Ascending aorta (tissue), 2 donors: ENCODE results near the gene OTX2. TPM values are rescaled to one million over a fixed set of nuclear protein-coding genes. Genes with fewer than 3 reads are reported as not detected.

Experiments
- DNase-seq, 2 donors: peaks; one replicate each; pipeline ENCODE4 v3.0.0-alpha.2; 2019; ENCODE audit warnings: low spot score in 2 of 2
- H3K27ac ChIP-seq, 2 donors: fragments of 200-600 bp; sonication (generic); one replicate each; pipeline ENCODE4 v1.5.1; 2016 to 2017; ENCODE audit warnings: mild to moderate bottlenecking in 1 of 2
- H3K27me3 ChIP-seq: fragments of 200-600 bp; sonication (generic); one replicate; pipeline ENCODE4 v1.5.1; 2017
- H3K36me3 ChIP-seq, 2 donors: fragments of 200-600 bp; sonication (generic); one replicate each; pipeline ENCODE4 v1.5.1; 2016
- H3K4me1 ChIP-seq, 2 donors: fragments of 200-600 bp; sonication (generic); one replicate each; pipeline ENCODE4 v1.5.1; 2016 to 2017; ENCODE audit warnings: mild to moderate bottlenecking in 1 of 2
- H3K4me3 ChIP-seq, 2 donors: fragments of 200-600 bp; sonication (generic); one replicate each; pipeline ENCODE4 v1.5.1; 2016 to 2017; ENCODE audit warnings: mild to moderate bottlenecking in 1 of 2
- H3K9me3 ChIP-seq, 2 donors: fragments of 200-600 bp; sonication (generic); one replicate each; pipeline ENCODE4 v1.5.1; 2016
- CTCF ChIP-seq, 3 experiments: fragments of 200-600 bp in 2 of 3; fragments of 450-650 bp in 1 of 3; sonication (generic) in 2 of 3; IDR thresholded peaks; one replicate each; pipeline ENCODE4 v1.5.1; 2016 to 2019; ENCODE audit warnings: antibody characterized with exemption in 3 of 3, mild to moderate bottlenecking in 1 of 3, moderate library complexity in 1 of 3
- intact Hi-C: fragments of 100-400 bp; cut with DNase I; formaldehyde crosslinking; loops from one replicate; pipeline ENCODE4 v1.15.1; 2023
- total RNA-seq: library from RNA; depleted of rRNA; stranded (reverse); fragments of >200 nt; gene quantifications from one replicate; pipeline ENCODE4 v1.1.0, GENCODE V29; 2016

Gene OTX2
- total RNA-seq, 1 donor from 2014 or later = not detected

GRCh38 chr14:56759633-56760032 is 50.6 kb downstream of the OTX2 start:
- H3K9me3 ChIP-seq = no peaks in the 10 kb centered on the region

GRCh38 chr14:56759094-56759493 is 51.2 kb downstream of the OTX2 start:
- Histone ChIP-seq H3K27me3 (no peaks in the 10 kb centered on the region), H3K9me3 (no peaks in the 10 kb centered on the region), H3K4me1 (no peaks in the 10 kb centered on the region), H3K27ac (no peak overlapping the region), H3K36me3 (no peaks in the 10 kb centered on the region), H3K4me3 (no peak overlapping the region)
- intact Hi-C loops = no loop called here
- DNase-seq = no peak
- TF ChIP-seq CTCF (IDR thresholded peaks at IDR 0.05) = no peak

More at GRCh38 chr14:56759633-56760032, 50.6 kb downstream of the OTX2 start:
- no peaks in the 10 kb centered on the region for H3K36me3 ChIP-seq
- TF ChIP-seq CTCF (IDR thresholded peaks at IDR 0.05) = no peak
- H3K27me3 ChIP-seq = no peaks in the 10 kb centered on the region
- no peaks in the 10 kb centered on the region for H3K4me1 ChIP-seq
- no peak overlapping the region for H3K4me3 ChIP-seq
- no peak overlapping the region for H3K27ac ChIP-seq
- intact Hi-C loops = no loop called here
- DNase-seq = no peak

GRCh38 chr14:56754921-56755320 is 55.4 kb downstream of the OTX2 start:
- Histone ChIP-seq H3K9me3 (no peaks in the 10 kb centered on the region), H3K27ac (no peak overlapping the region), H3K4me3 (no peak overlapping the region), H3K27me3 (no peaks in the 10 kb centered on the region), H3K4me1 (no peaks in the 10 kb centered on the region), H3K36me3 (no peaks in the 10 kb centered on the region)
- no peak for DNase-seq
- intact Hi-C loops = no loop called here
- no peak for TF ChIP-seq CTCF (IDR thresholded peaks at IDR 0.05)

GRCh38 chr14:56753396-56753795 is 56.9 kb downstream of the OTX2 start:
- Histone ChIP-seq H3K4me3 (no peak overlapping the region), H3K9me3 (no peaks in the 10 kb centered on the region), H3K27ac (no peak overlapping the region), H3K36me3 (no peaks in the 10 kb centered on the region), H3K4me1 (no peaks in the 10 kb centered on the region), H3K27me3 (no peaks in the 10 kb centered on the region)
- intact Hi-C loops = no loop called here
- no peak for TF ChIP-seq CTCF (IDR thresholded peaks at IDR 0.05)
- no peak for DNase-seq

GRCh38 chr14:56752428-56752827 is 57.9 kb downstream of the OTX2 start:
- Histone ChIP-seq H3K9me3 (no peaks in the 10 kb centered on the region), H3K36me3 (no peaks in the 10 kb centered on the region), H3K4me1 (no peaks in the 10 kb centered on the region), H3K27ac (no peak overlapping the region), H3K4me3 (no peak overlapping the region), H3K27me3 (no peaks in the 10 kb centered on the region)
- no peak for TF ChIP-seq CTCF (IDR thresholded peaks at IDR 0.05)
- intact Hi-C loops = no loop called here
- DNase-seq = no peak

- TF ChIP-seq CTCF (IDR thresholded peaks at IDR 0.05) = no peak
- intact Hi-C loops = no loop called here
- H3K27me3 ChIP-seq = no peaks in the 10 kb centered on the region
- H3K4me3 ChIP-seq = no peak overlapping the region
- H3K4me1 ChIP-seq = no peaks in the 10 kb centered on the region
- no peak for DNase-seq
- no peaks in the 10 kb centered on the region for H3K9me3 ChIP-seq
- H3K36me3 ChIP-seq = no peaks in the 10 kb centered on the region
- no peak overlapping the region for H3K27ac ChIP-seq
Observed at GRCh38 chr14:56751471-56751870, 58.8 kb downstream of the OTX2 start.
